ENCODE data around the gene EIF5A.

The EIF5A gene

GRCh38 chr17:7284911-7285310 is 22.5 kb upstream of the EIF5A start:
- FAIRE-seq (no peak), DNase-seq (ENCODE audit: insufficient read length, low spot score) (no peak)

GRCh38 chr17:7285679-7286078 is 21.7 kb upstream of the EIF5A start:
- DNase-seq (ENCODE audit: insufficient read length, low spot score): no peak
- FAIRE-seq: no peak

GRCh38 chr17:7289256-7290032 is 18.0 kb upstream of the EIF5A start:
- FAIRE-seq (no peak), DNase-seq (ENCODE audit: insufficient read length, low spot score) (no peak)

- DNase-seq (ENCODE audit: insufficient read length, low spot score) (no peak), FAIRE-seq (no peak)
Measured at GRCh38 chr17:7290166-7290565, 17.3 kb upstream of the EIF5A start.

- no peak for DNase-seq (ENCODE audit: insufficient read length, low spot score)
- FAIRE-seq: no peak
Measured at GRCh38 chr17:7290685-7291084, 16.7 kb upstream of the EIF5A start.

GRCh38 chr17:7292194-7292593 is 15.2 kb upstream of the EIF5A start:
- DNase-seq (ENCODE audit: insufficient read length, low spot score) (no peak), FAIRE-seq (no peak)

GRCh38 chr17:7292729-7293128 is 14.7 kb upstream of the EIF5A start:
- DNase-seq (ENCODE audit: insufficient read length, low spot score) (no peak), FAIRE-seq (no peak)

- peak; percentile 36 for FAIRE-seq
- DNase-seq (ENCODE audit: insufficient read length, low spot score): peak; percentile 35
Measured at GRCh38 chr17:7293159-7293558, 14.3 kb upstream of the EIF5A start.

GRCh38 chr17:7293816-7294613 is 13.4 kb upstream of the EIF5A start:
- FAIRE-seq: no peak

GRCh38 chr17:7294614-7295153 is 12.7 kb upstream of the EIF5A start, which contains the start of gene YBX2:
Gene YBX2, minus strand, starts transcription at chr17:7294639. Its CDS starts 139 bp downstream, at chr17:7294500.
- FAIRE-seq (no peak), DNase-seq (ENCODE audit: insufficient read length, low spot score) (no peak)

More at GRCh38 chr17:7293816-7294613, 13.4 kb upstream of the EIF5A start:
- no peak for DNase-seq (ENCODE audit: insufficient read length, low spot score)

GRCh38 chr17:7295230-7296180 is 11.9 kb upstream of the EIF5A start:
- no peak for FAIRE-seq

GRCh38 chr17:7296189-7296861 is 11.1 kb upstream of the EIF5A start:
- FAIRE-seq (peak; percentile 81), DNase-seq (ENCODE audit: insufficient read length, low spot score) (peak; percentile 91)

More at GRCh38 chr17:7295230-7296180, 11.9 kb upstream of the EIF5A start:
- no peak for DNase-seq (ENCODE audit: insufficient read length, low spot score)

- FAIRE-seq: no peak
- no peak for DNase-seq (ENCODE audit: insufficient read length, low spot score)
Measured at GRCh38 chr17:7304179-7304578, 3.2 kb upstream of the EIF5A start.

- peak; percentile 36 for FAIRE-seq
Measured at GRCh38 chr17:7307686-7308624, 527 bp downstream of the EIF5A start.

GRCh38 chr17:7308625-7309433 is 1.4 kb downstream of the EIF5A start:
- DNase-seq (ENCODE audit: insufficient read length, low spot score) (peak; percentile 91), FAIRE-seq (no peak)

More at GRCh38 chr17:7307686-7308624, 527 bp downstream of the EIF5A start:
- no peak for DNase-seq (ENCODE audit: insufficient read length, low spot score)

GRCh38 chr17:7309628-7310027 is 2.2 kb downstream of the EIF5A start:
- FAIRE-seq (no peak), DNase-seq (ENCODE audit: insufficient read length, low spot score) (no peak)

- no peak for DNase-seq (ENCODE audit: insufficient read length, low spot score)
- no peak for FAIRE-seq
Measured at GRCh38 chr17:7311110-7311705, 3.8 kb downstream of the EIF5A start.

Measured in HTR-8/SVneo (cell line).